ENCODE data around the gene THRSP.

DNA sequence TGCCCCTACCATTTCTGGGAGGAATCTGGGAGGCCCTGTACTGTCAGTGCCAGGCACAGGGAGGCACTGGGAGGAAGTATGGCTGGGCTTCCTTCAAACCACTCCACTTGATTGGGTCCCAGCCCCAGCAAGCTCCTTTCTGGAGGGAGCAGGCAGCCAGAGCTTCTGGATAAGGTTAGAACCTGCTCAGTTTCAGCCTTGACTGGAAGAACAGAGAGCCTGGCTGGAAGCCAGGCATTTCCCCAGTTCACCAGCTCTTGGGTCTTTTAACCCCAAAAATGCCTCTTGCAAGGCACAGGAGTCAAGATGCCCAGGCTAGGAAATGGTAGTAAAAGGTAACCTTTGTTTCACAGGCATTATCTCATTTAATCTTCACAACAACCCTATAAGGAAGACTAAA, 31.6 kb upstream of the THRSP start:
- TF ChIP-seq JUND (IDR thresholded peaks at IDR 0.05), result no peak
- TF ChIP-seq, protein P1, sequence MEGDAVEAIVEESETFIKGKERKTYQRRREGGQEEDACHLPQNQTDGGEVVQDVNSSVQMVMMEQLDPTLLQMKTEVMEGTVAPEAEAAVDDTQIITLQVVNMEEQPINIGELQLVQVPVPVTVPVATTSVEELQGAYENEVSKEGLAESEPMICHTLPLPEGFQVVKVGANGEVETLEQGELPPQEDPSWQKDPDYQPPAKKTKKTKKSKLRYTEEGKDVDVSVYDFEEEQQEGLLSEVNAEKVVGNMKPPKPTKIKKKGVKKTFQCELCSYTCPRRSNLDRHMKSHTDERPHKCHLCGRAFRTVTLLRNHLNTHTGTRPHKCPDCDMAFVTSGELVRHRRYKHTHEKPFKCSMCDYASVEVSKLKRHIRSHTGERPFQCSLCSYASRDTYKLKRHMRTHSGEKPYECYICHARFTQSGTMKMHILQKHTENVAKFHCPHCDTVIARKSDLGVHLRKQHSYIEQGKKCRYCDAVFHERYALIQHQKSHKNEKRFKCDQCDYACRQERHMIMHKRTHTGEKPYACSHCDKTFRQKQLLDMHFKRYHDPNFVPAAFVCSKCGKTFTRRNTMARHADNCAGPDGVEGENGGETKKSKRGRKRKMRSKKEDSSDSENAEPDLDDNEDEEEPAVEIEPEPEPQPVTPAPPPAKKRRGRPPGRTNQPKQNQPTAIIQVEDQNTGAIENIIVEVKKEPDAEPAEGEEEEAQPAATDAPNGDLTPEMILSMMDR (IDR thresholded peaks at IDR 0.05 in 2 of 3, conservative IDR thresholded peaks at IDR 0.05 in 1 of 3; ENCODE audit: borderline replicate concordance in 1 of 3, insufficient read depth in 1 of 3, low read depth in 2 of 3, low read length in 2 of 3), result no peak
- no peak for TF ChIP-seq ELF1 (IDR thresholded peaks at IDR 0.05; ENCODE audit: borderline replicate concordance, low read depth)
- no peak for TF ChIP-seq POLR2A (IDR thresholded peaks at IDR 0.05; ENCODE audit: borderline replicate concordance, extremely low read depth, insufficient read depth, insufficient read length)
- no peak for TF ChIP-seq EGR1 (IDR thresholded peaks at IDR 0.05; ENCODE audit: low read depth)
- TF ChIP-seq, protein P2, sequence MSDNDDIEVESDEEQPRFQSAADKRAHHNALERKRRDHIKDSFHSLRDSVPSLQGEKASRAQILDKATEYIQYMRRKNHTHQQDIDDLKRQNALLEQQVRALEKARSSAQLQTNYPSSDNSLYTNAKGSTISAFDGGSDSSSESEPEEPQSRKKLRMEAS (IDR thresholded peaks at IDR 0.05), result no peak
- TF ChIP-seq FOSL1 (IDR thresholded peaks at IDR 0.05; ENCODE audit: low read depth), result no peak
- no peak for TF ChIP-seq POLR2AphosphoS5 (IDR thresholded peaks at IDR 0.05; ENCODE audit: low read depth, low read length)
- TF ChIP-seq CEBPB (IDR thresholded peaks at IDR 0.05; ENCODE audit: low read depth), result no peak
- TF ChIP-seq SP1 (IDR thresholded peaks at IDR 0.05; ENCODE audit: low read depth), result no peak
- no peak for TF ChIP-seq EZH2 (IDR thresholded peaks at IDR 0.05)
- TF ChIP-seq CBX3 (IDR thresholded peaks at IDR 0.05; ENCODE audit: low read depth), result no peak
- TF ChIP-seq, protein P3, sequence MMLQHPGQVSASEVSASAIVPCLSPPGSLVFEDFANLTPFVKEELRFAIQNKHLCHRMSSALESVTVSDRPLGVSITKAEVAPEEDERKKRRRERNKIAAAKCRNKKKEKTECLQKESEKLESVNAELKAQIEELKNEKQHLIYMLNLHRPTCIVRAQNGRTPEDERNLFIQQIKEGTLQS (IDR thresholded peaks at IDR 0.05), result no peak
